SH-SY5Y (cell line): ENCODE measurements around the gene MPV17L2.

Experiments
- GATA2 ChIP-seq: IDR thresholded peaks from 2 replicates; pipeline ENCODE4 v1.6.1; 2011; ENCODE audit warnings: mild to moderate bottlenecking, low read depth, low read length
- GATA3 ChIP-seq: IDR thresholded peaks from 2 replicates; pipeline ENCODE4 v1.6.1; 2011; ENCODE audit warnings: low read depth, mild to moderate bottlenecking, low read length, moderate library complexity

- TF ChIP-seq GATA3: no peak
- TF ChIP-seq GATA2: no peak
Measured at GRCh38 chr19:18225355-18225701, 32.3 kb downstream of the MPV17L2 start.
